H7 (cell line): ENCODE measurements around the gene TFDP2. TPM values are rescaled to one million over a fixed set of nuclear protein-coding genes. Genes with fewer than 3 reads are reported as not detected.

ENCODE experiments used
- DNase-seq: peaks from one replicate; pipeline ENCODE4 v3.0.0; 2012
- H3K27me3 ChIP-seq: 2 replicates; pipeline ENCODE4 v1.6.0; 2011; ENCODE audit warnings: mild to moderate bottlenecking, low read length; ENCODE audit not compliant: control insufficient read depth, insufficient read depth
- H3K36me3 ChIP-seq: replicated peaks from 2 replicates; pipeline ENCODE4 v1.5.1; 2011; ENCODE audit warnings: low read length; ENCODE audit not compliant: control insufficient read depth, insufficient read depth
- H3K4me3 ChIP-seq: 2 replicates; pipeline ENCODE4 v1.5.1; 2011; ENCODE audit warnings: low read depth, mild to moderate bottlenecking, control low read depth, low read length, moderate library complexity; ENCODE audit not compliant: insufficient read depth
- total RNA-seq: library from RNA; depleted of rRNA; stranded (reverse); fragments of >200 nt; shearing (Covaris generic); gene quantifications from 2 replicates; pipeline ENCODE4 v1.2.3, GENCODE V29; 2014

Gene TFDP2
- total RNA-seq, 1 experiment from 2014 or later = 66.2 TPM

GRCh38 chr3:142065932-142066331 is 83.4 kb downstream of the TFDP2 start:
- Histone ChIP-seq H3K36me3 (no peaks in the 10 kb centered on the region), H3K27me3 (no peaks in the 10 kb centered on the region), H3K4me3 (no peak overlapping the region)
- DNase-seq = peak; percentile 5

- Histone ChIP-seq H3K36me3 (no peaks in the 10 kb centered on the region), H3K4me3 (no peak overlapping the region), H3K27me3 (no peaks in the 10 kb centered on the region)
- no peak for DNase-seq
Measured at GRCh38 chr3:142065344-142065743, 84.0 kb downstream of the TFDP2 start.

GRCh38 chr3:142064454-142064853 is 84.9 kb downstream of the TFDP2 start:
- Histone ChIP-seq H3K36me3 (no peaks in the 10 kb centered on the region), H3K4me3 (no peak overlapping the region), H3K27me3 (no peaks in the 10 kb centered on the region)
- no peak for DNase-seq

- DNase-seq = no peak
Measured at GRCh38 chr3:142057331-142057725, 92.0 kb downstream of the TFDP2 start.

GRCh38 chr3:142056656-142057330 is 92.6 kb downstream of the TFDP2 start:
- H3K36me3 ChIP-seq = no peaks in the 10 kb centered on the region
- H3K27me3 ChIP-seq = no peaks in the 10 kb centered on the region
- no peak overlapping the region for H3K4me3 ChIP-seq
- no peak for DNase-seq

More at GRCh38 chr3:142057331-142057725, 92.0 kb downstream of the TFDP2 start:
- Histone ChIP-seq H3K36me3 (no peaks in the 10 kb centered on the region), H3K27me3 (no peaks in the 10 kb centered on the region), H3K4me3 (no peak overlapping the region)

- DNase-seq = no peak
- no peak overlapping the region for H3K4me3 ChIP-seq
Measured at GRCh38 chr3:142053835-142054234, 95.5 kb downstream of the TFDP2 start.

GRCh38 chr3:142053244-142053643 is 96.1 kb downstream of the TFDP2 start:
- Histone ChIP-seq H3K36me3 (no peaks in the 10 kb centered on the region), H3K4me3 (no peak overlapping the region), H3K27me3 (no peaks in the 10 kb centered on the region)
- DNase-seq = no peak

More at GRCh38 chr3:142053835-142054234, 95.5 kb downstream of the TFDP2 start:
- Histone ChIP-seq H3K36me3 (no peaks in the 10 kb centered on the region), H3K27me3 (no peaks in the 10 kb centered on the region)

- Histone ChIP-seq H3K27me3 (no peaks in the 10 kb centered on the region), H3K36me3 (no peaks in the 10 kb centered on the region), H3K4me3 (no peak overlapping the region)
- no peak for DNase-seq
Measured at GRCh38 chr3:142051351-142051750, 98.0 kb downstream of the TFDP2 start.

GRCh38 chr3:142047021-142047369 is 102.3 kb downstream of the TFDP2 start:
- H3K27me3 ChIP-seq = no peaks in the 10 kb centered on the region
- no peak overlapping the region for H3K4me3 ChIP-seq
- no peak for DNase-seq
- H3K36me3 ChIP-seq = no peaks in the 10 kb centered on the region

GRCh38 chr3:142046320-142047020 is 102.9 kb downstream of the TFDP2 start:
- Histone ChIP-seq H3K27me3 (no peaks in the 10 kb centered on the region), H3K36me3 (no peaks in the 10 kb centered on the region), H3K4me3 (no peak overlapping the region)
- peak; percentile 23 for DNase-seq

GRCh38 chr3:142040941-142041491 is 108.3 kb downstream of the TFDP2 start:
- Histone ChIP-seq H3K36me3 (no peaks in the 10 kb centered on the region), H3K27me3 (no peaks in the 10 kb centered on the region), H3K4me3 (no peak overlapping the region)
- DNase-seq = no peak

- no peak for DNase-seq
- H3K27me3 ChIP-seq = no peaks in the 10 kb centered on the region
- no peak overlapping the region for H3K4me3 ChIP-seq
- H3K36me3 ChIP-seq = no peaks in the 10 kb centered on the region
Measured at GRCh38 chr3:142035308-142035922, 113.9 kb downstream of the TFDP2 start.

- Histone ChIP-seq H3K27me3 (no peaks in the 10 kb centered on the region), H3K36me3 (no peaks in the 10 kb centered on the region), H3K4me3 (no peak overlapping the region)
- DNase-seq = no peak
Measured at GRCh38 chr3:142033292-142033691, 116.1 kb downstream of the TFDP2 start.

- Histone ChIP-seq H3K27me3 (no peaks in the 10 kb centered on the region), H3K4me3 (no peak overlapping the region), H3K36me3 (no peaks in the 10 kb centered on the region)
- DNase-seq = no peak
Measured at GRCh38 chr3:142031575-142031974, 117.8 kb downstream of the TFDP2 start.

- no peak overlapping the region for H3K4me3 ChIP-seq
- H3K27me3 ChIP-seq = no peaks in the 10 kb centered on the region
- H3K36me3 ChIP-seq = no peaks in the 10 kb centered on the region
- DNase-seq = no peak
Measured at GRCh38 chr3:142029791-142030190, 119.6 kb downstream of the TFDP2 start.
